ENCODE results near the gene WDR35. TPM values are rescaled to one million over a fixed set of nuclear protein-coding genes. Genes with fewer than 3 reads are reported as not detected.
"Not testable (repeated sequence)": the region's sequence is repeated elsewhere in the genome, so short reads cannot be mapped to it uniquely, and the experiment has no call there.

The WDR35 gene
- total RNA-seq, 4 donors from 2014 or later: 2.9 to 10.9 (median 6.9) TPM

- Histone ChIP-seq H3K4me1 (no peaks in the 10 kb centered on the region), H3K27ac (no peak overlapping the region), H3K36me3 (peaks cover 56% of the 10 kb centered on the region), H3K27me3 (no peaks in the 10 kb centered on the region), H3K4me3 (no peak overlapping the region), H3K9me3 (peaks cover 6% of the 10 kb centered on the region)
- TF ChIP-seq CTCF (IDR thresholded peaks at IDR 0.05) (no peak), EP300 (IDR thresholded peaks at IDR 0.05) (no peak), POLR2AphosphoS5 (IDR thresholded peaks at IDR 0.05) (no peak), POLR2A (IDR thresholded peaks at IDR 0.05) (no peak)
- WGBS: 89% methylated on average over 2 of the region's 2 CpGs
- no peak for DNase-seq (ENCODE audit: low spot score in 2 of 2)
Measured at GRCh38 chr2:19932928-19933327, 57.0 kb downstream of the WDR35 start.

DNA sequence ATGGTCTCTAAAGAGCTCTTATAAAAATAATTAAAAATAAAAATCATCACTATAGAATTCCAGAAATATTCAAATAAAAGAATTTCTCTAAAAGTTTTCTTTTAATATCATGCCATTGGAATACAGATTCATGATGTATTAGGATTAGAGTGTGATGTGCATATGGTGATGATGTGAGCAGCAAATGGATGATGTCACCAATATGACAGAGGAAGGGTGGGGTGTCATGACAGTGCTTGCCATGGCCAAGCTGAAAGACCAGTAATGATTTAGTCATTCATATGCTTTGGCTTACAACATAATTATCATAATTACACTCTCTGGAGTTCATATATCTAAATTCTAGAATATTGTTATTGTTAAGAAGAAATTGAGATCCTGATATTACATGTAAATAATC lies 60.7 kb downstream of the WDR35 start:
- TF ChIP-seq EP300 (IDR thresholded peaks at IDR 0.05) (no peak), POLR2A (IDR thresholded peaks at IDR 0.05) (no peak), CTCF (IDR thresholded peaks at IDR 0.05) (no peak), POLR2AphosphoS5 (IDR thresholded peaks at IDR 0.05) (no peak)
- H3K4me3 ChIP-seq: no peak overlapping the region
- H3K27ac ChIP-seq: no peak overlapping the region
- peaks cover 37% of the 10 kb centered on the region for H3K36me3 ChIP-seq
- no peaks in the 10 kb centered on the region for H3K4me1 ChIP-seq
- H3K27me3 ChIP-seq: no peaks in the 10 kb centered on the region
- no peak for DNase-seq (ENCODE audit: low spot score in 2 of 2)
- peaks cover 14% of the 10 kb centered on the region for H3K9me3 ChIP-seq

GRCh38 chr2:19927816-19928215 lies 62.1 kb downstream of the WDR35 start:
- not testable (repeated sequence) for H3K4me1 ChIP-seq; DNase-seq (ENCODE audit: low spot score in 2 of 2); H3K27ac ChIP-seq; H3K4me3 ChIP-seq; H3K27me3 ChIP-seq
- Histone ChIP-seq H3K9me3 (peaks cover 14% of the 10 kb centered on the region), H3K36me3 (peaks cover 47% of the 10 kb centered on the region)
- 91% methylated on average over 1 of the region's 1 CpG for WGBS

DNA sequence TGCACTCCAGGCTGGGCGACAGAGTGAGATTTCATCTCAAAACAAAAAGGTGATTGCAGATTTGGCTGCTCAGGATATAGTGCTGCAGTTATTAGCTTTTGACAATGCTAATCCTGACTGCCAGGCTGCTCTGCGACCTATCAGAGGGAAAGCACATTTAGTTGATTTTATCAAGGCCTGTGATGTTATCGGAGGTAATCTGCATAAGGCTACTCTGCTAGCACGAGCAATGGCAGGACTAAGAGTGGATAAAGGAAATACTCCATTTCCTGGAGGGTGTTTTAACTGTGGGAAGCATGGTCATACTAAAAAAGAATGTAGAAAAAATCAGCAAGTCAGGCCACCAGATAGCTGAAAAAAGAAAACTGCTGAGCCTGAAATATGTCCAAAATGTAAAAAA lies 65.4 kb downstream of the WDR35 start:
- DNase-seq (ENCODE audit: low spot score in 2 of 2); H3K4me1 ChIP-seq; H3K4me3 ChIP-seq; H3K27ac ChIP-seq; H3K27me3 ChIP-seq: not testable (repeated sequence)
- 80% methylated on average over 4 of the region's 4 CpGs for WGBS
- Histone ChIP-seq H3K9me3 (peaks cover 14% of the 10 kb centered on the region), H3K36me3 (peaks cover 34% of the 10 kb centered on the region)

DNA sequence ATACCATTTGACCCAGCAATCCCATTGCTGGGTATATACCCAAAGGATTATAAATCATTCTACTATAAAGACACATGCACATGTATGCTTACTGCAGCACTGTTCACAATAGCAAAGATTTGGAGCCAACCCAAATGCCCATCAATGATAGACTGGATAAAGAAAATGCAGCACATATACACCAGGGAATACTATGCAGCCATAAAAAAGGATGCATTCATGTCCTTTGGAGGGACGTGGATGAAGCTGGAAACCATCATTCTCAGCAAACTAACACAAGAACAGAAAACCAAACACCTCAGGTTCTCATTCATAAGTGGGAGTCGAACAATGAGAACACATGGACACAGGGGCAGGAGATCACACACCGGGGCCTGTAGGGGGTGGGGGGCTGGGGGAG lies 67.7 kb downstream of the WDR35 start:
- not testable (repeated sequence) for H3K27me3 ChIP-seq; H3K4me3 ChIP-seq; H3K27ac ChIP-seq; DNase-seq (ENCODE audit: low spot score in 2 of 2); H3K4me1 ChIP-seq; H3K9me3 ChIP-seq
- 75% methylated on average over 3 of the region's 3 CpGs for WGBS
- peaks cover 14% of the 10 kb centered on the region for H3K36me3 ChIP-seq

- DNase-seq (ENCODE audit: low spot score in 2 of 2): no peak
- Histone ChIP-seq H3K27ac (no peak overlapping the region), H3K36me3 (peaks cover 3% of the 10 kb centered on the region), H3K4me1 (no peaks in the 10 kb centered on the region), H3K9me3 (no peaks in the 10 kb centered on the region), H3K4me3 (no peak overlapping the region), H3K27me3 (no peaks in the 10 kb centered on the region)
- TF ChIP-seq EP300 (IDR thresholded peaks at IDR 0.05) (no peak), POLR2AphosphoS5 (IDR thresholded peaks at IDR 0.05) (no peak), CTCF (IDR thresholded peaks at IDR 0.05) (no peak), POLR2A (IDR thresholded peaks at IDR 0.05) (no peak)
- WGBS: 100% methylated on average over 2 of the region's 6 CpGs
Measured at GRCh38 chr2:19916385-19916950, 73.4 kb downstream of the WDR35 start.

- Histone ChIP-seq H3K4me3 (no peak overlapping the region), H3K9me3 (no peaks in the 10 kb centered on the region), H3K27me3 (no peaks in the 10 kb centered on the region), H3K36me3 (peaks cover 3% of the 10 kb centered on the region), H3K27ac (no peak overlapping the region), H3K4me1 (no peaks in the 10 kb centered on the region)
- 79% methylated on average over 1 of the region's 1 CpG for WGBS
- no peak for DNase-seq (ENCODE audit: low spot score in 2 of 2)
- TF ChIP-seq EP300 (IDR thresholded peaks at IDR 0.05): no peak
Measured at GRCh38 chr2:19914266-19914975, 75.5 kb downstream of the WDR35 start.

Data from suprapubic skin (tissue), 4 donors.